ENCODE data around the gene CSNK2B. TPM values are rescaled to one million over a fixed set of nuclear protein-coding genes. Genes with fewer than 3 reads are reported as not detected.

The CSNK2B gene
- total and polyA plus RNA-seq, 9 of the 15 experiments (the other 6 are each of a cell fraction or from before 2014, with no cell fraction given) = 120 to 1,126 (median 529) TPM

GRCh38 chr6:31717499-31718222 is 51.8 kb downstream of the CSNK2B start (continued):
- TF ChIP-seq ZNF639 (CRISPR knock-in tag; conservative IDR thresholded peaks at IDR 0.05 in 1 of 2, IDR thresholded peaks at IDR 0.05 in 1 of 2) = no peak
- peak; percentile 49; the same call in 1 of the 2 replicates for TF ChIP-seq HCFC1 (IDR thresholded peaks at IDR 0.05; ENCODE audit: low read depth, low read length)
- TF ChIP-seq DIDO1 (tag; IDR thresholded peaks at IDR 0.05; ENCODE audit: low read depth) = no peak
- TF ChIP-seq ZNF165 (CRISPR knock-in tag; IDR thresholded peaks at IDR 0.05; ENCODE audit: borderline replicate concordance) = no peak
- TF ChIP-seq PRDM10 (IDR thresholded peaks at IDR 0.05; ENCODE audit: partially characterized antibody) = no peak
- no peak for TF ChIP-seq MTF1 (CRISPR knock-in tag; IDR thresholded peaks at IDR 0.05; ENCODE audit: borderline replicate concordance)
- no peak for TF ChIP-seq CHD4 (IDR thresholded peaks at IDR 0.05; ENCODE audit: insufficient read depth, insufficient replicate concordance, low read depth, low read length, poor library complexity, severe bottlenecking)
- no peak for TF ChIP-seq TCFL5 (CRISPR knock-in tag; conservative IDR thresholded peaks at IDR 0.05)
- TF ChIP-seq HMGN3 (IDR thresholded peaks at IDR 0.05; ENCODE audit: borderline replicate concordance, extremely low read depth, insufficient read length, low read depth, low read length) = no peak
- TF ChIP-seq HOXB6 (CRISPR knock-in tag; IDR thresholded peaks at IDR 0.05; ENCODE audit: borderline replicate concordance) = no peak
- TF ChIP-seq RBM14 (IDR thresholded peaks at IDR 0.05; ENCODE audit: borderline replicate concordance, insufficient read depth, low read depth, low read length) = no peak
- no peak for TF ChIP-seq SRSF9 (IDR thresholded peaks at IDR 0.05; ENCODE audit: borderline replicate concordance, low read depth, low read length)
- no peak for TF ChIP-seq FOS (IDR thresholded peaks at IDR 0.05; ENCODE audit: extremely low read depth, insufficient read length)
- no peak for TF ChIP-seq RBBP5 (IDR thresholded peaks at IDR 0.05; ENCODE audit: borderline replicate concordance, insufficient read depth, low read length, poor library complexity, severe bottlenecking)
- no peak for TF ChIP-seq ZNF274 (IDR thresholded peaks at IDR 0.05; ENCODE audit: borderline replicate concordance, low read depth, low read length)
- TF ChIP-seq ZFP1 (CRISPR knock-in tag; IDR thresholded peaks at IDR 0.05) = no peak
- no peak for TF ChIP-seq DDX20 (tag; IDR thresholded peaks at IDR 0.05; ENCODE audit: low read depth)
- TF ChIP-seq BRCA1 (IDR thresholded peaks at IDR 0.05) = no peak
- TF ChIP-seq BRCA1 (CRISPR knock-in tag; IDR thresholded peaks at IDR 0.05) = no peak
- TF ChIP-seq NFATC3 (IDR thresholded peaks at IDR 0.05) = no peak
- no peak for TF ChIP-seq GTF2F1 (IDR thresholded peaks at IDR 0.05; ENCODE audit: low read depth, low read length)
- TF ChIP-seq ZC3H8 (IDR thresholded peaks at IDR 0.05) = no peak
- TF ChIP-seq MAZ (CRISPR knock-in tag; conservative IDR thresholded peaks at IDR 0.05 in 1 of 2, IDR thresholded peaks at IDR 0.05 in 1 of 2) = 0 out of 4 replicates have a peak, but pooled peaks of 1 of the 2 experiments have one; percentile 66
